SK-N-SH treated with all-trans-retinoic acid at 6 μM for 48 hours (cell line): ENCODE data around the gene NTSR1.

Source experiments
- CREB5 ChIP-seq: fragments of 250-450 bp; sonication (Bioruptor Pico); IDR thresholded peaks from 2 replicates; pipeline ENCODE4 v1.5.1; 2020; ENCODE audit warnings: low read depth, mild to moderate bottlenecking, moderate library complexity
- CSDC2 ChIP-seq: fragments of 250-450 bp; sonication (Bioruptor Pico); IDR thresholded peaks from 2 replicates; pipeline ENCODE4 v1.5.0; 2020; ENCODE audit warnings: mild to moderate bottlenecking, moderate library complexity
- ESRRG ChIP-seq: fragments of 250-450 bp; sonication (Bioruptor Pico); IDR thresholded peaks from 2 replicates; pipeline ENCODE4 v1.6.1; 2021; ENCODE audit warnings: mild to moderate bottlenecking
- OSR1 ChIP-seq: fragments of 250-450 bp; sonication (Bioruptor Pico); IDR thresholded peaks from 2 replicates; pipeline ENCODE4 v1.8.0; 2022; ENCODE audit warnings: moderate library complexity, mild to moderate bottlenecking, inconsistent platforms
- PATZ1 ChIP-seq: fragments of 250-450 bp; sonication (Bioruptor Pico); IDR thresholded peaks from 2 replicates; pipeline ENCODE4 v1.8.0; 2020; ENCODE audit warnings: mild to moderate bottlenecking, moderate library complexity, borderline replicate concordance
- PPARA ChIP-seq: fragments of 250-450 bp; sonication (Bioruptor Pico); IDR thresholded peaks from 2 replicates; pipeline ENCODE4 v1.5.0; 2020; ENCODE audit warnings: mild to moderate bottlenecking, borderline replicate concordance
- TCF4 ChIP-seq: fragments of 250-450 bp; sonication (Bioruptor Pico); IDR thresholded peaks from 2 replicates; pipeline ENCODE4 v1.8.0; 2021; ENCODE audit warnings: mild to moderate bottlenecking, moderate library complexity, borderline replicate concordance
- ZC3H10 ChIP-seq: fragments of 250-450 bp; sonication (Bioruptor Pico); IDR thresholded peaks from 2 replicates; pipeline ENCODE4 v1.5.1; 2021; ENCODE audit warnings: mild to moderate bottlenecking, moderate library complexity
- ZFP3 ChIP-seq: fragments of 250-450 bp; sonication (Bioruptor Pico); IDR thresholded peaks from 2 replicates; pipeline ENCODE4 v1.5.0; 2020; ENCODE audit warnings: mild to moderate bottlenecking, moderate library complexity
- ZFP30 ChIP-seq: fragments of 450-650 bp; formaldehyde crosslinking; IDR thresholded peaks from 2 replicates; pipeline ENCODE4 v1.5.0; 2022; ENCODE audit warnings: mild to moderate bottlenecking, moderate library complexity
- ZNF565 ChIP-seq: fragments of 450-650 bp; formaldehyde crosslinking; conservative IDR thresholded peaks from 2 replicates; pipeline ENCODE4 v1.5.0; 2020; ENCODE audit warnings: low read depth, mild to moderate bottlenecking, moderate library complexity
- TF ChIP-seq, protein P1 (sequence below): fragments of 250-450 bp; sonication (Bioruptor Pico); IDR thresholded peaks from 2 replicates; pipeline ENCODE4 v1.5.0; 2020; ENCODE audit warnings: mild to moderate bottlenecking, moderate library complexity

DNA sequence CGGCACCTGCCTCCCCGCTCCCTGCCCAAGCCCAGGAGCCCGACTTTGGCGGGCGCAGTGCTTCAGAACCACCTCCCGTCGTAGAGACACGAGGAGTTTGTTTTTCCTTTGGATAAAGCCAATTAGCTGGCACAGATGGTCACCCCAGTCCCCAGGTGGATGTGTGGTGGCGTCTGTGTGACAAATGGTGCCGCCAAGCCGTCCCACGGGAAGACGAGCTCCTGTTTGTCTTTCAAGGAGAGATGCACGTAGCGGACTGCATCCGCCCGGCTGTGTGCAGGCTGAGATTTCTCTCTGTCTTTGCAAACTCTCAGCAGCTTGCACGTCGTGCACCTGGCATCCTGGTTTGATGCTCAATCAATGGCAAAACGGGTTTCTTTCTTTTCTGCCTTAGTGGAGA is 71.6 kb downstream of the NTSR1 start:
- TF ChIP-seq ZNF565 (CRISPR knock-in tag) (no peak), CREB5 (no peak), ZFP30 (CRISPR knock-in tag) (no peak), PATZ1 (CRISPR knock-in tag) (no peak), ZFP3 (no peak), ESRRG (CRISPR knock-in tag) (no peak), TCF4 (CRISPR knock-in tag) (no peak), ZC3H10 (CRISPR knock-in tag) (no peak), OSR1 (CRISPR knock-in tag) (no peak), CSDC2 (CRISPR knock-in tag) (no peak), PPARA (CRISPR knock-in tag) (no peak)
- TF ChIP-seq, protein P1, sequence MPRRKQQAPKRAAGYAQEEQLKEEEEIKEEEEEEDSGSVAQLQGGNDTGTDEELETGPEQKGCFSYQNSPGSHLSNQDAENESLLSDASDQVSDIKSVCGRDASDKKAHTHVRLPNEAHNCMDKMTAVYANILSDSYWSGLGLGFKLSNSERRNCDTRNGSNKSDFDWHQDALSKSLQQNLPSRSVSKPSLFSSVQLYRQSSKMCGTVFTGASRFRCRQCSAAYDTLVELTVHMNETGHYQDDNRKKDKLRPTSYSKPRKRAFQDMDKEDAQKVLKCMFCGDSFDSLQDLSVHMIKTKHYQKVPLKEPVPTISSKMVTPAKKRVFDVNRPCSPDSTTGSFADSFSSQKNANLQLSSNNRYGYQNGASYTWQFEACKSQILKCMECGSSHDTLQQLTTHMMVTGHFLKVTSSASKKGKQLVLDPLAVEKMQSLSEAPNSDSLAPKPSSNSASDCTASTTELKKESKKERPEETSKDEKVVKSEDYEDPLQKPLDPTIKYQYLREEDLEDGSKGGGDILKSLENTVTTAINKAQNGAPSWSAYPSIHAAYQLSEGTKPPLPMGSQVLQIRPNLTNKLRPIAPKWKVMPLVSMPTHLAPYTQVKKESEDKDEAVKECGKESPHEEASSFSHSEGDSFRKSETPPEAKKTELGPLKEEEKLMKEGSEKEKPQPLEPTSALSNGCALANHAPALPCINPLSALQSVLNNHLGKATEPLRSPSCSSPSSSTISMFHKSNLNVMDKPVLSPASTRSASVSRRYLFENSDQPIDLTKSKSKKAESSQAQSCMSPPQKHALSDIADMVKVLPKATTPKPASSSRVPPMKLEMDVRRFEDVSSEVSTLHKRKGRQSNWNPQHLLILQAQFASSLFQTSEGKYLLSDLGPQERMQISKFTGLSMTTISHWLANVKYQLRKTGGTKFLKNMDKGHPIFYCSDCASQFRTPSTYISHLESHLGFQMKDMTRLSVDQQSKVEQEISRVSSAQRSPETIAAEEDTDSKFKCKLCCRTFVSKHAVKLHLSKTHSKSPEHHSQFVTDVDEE (CRISPR knock-in tag) = no peak
